GM18502 (cell line): ENCODE data around the gene TMEM54.

Experiments
- ATAC-seq: cut with Tn5 transposase; IDR thresholded peaks from one replicate; pipeline ENCODE4 v1.9.1; 2021; ENCODE audit warnings: mild to moderate bottlenecking; ENCODE audit not compliant: unreplicated experiment, poor library complexity

Gene TMEM54

DNA sequence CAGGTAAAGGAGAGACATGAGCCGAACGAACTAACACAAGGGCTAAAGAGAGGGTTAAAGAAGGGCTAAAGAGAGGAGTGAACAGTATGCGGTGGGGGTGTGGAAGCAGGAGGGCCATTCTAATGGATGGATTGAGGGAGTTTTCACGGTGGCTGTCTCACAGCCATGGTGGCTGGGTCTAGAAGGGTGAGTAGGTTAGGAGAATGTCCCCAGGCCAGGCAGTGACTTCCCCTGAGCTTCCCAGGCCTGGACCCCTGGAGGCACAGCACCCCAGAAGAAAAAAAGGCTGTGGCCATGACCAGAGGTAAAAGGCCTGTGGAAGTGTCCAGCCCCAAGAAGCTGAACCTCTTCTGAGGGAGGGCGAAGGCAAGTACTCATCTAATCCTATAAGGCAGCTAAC lies 34.0 kb downstream of the TMEM54 start:
- no peak for ATAC-seq

DNA sequence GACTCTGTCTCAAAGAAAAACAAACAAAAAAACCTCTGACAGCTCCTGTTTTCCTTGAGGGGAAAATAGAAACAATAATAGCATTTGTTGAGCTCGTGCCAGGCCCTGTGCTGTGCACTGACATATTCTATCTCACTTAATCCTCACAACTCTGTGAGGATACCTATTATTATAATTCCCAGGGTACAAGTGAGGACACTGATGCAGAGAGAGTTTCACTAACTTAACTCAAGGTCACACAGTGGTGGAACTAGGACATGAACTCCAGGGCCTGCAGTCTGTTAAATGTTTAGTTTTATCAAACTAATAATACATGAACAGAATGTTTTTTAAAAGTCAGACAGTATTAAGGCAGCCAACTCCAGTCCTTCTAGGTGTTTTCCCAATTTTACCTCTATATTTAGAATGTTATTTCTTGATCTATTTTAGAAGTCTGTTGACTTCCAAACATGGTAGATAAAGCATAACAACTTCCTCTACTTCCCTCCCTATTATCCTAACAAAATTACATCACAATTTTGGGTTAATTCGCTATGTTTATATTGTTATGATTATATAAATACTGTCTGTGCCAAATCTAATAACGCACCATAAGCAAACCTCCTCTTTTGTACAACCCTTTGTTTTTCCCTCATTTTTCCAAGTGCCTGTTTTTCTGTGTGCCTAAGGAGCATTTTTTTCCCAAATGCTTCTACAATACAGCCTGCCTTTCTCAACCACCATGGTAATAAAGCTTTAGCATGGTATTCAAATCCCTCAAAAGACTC lies 35.4 kb downstream of the TMEM54 start:
- ATAC-seq = no peak

DNA sequence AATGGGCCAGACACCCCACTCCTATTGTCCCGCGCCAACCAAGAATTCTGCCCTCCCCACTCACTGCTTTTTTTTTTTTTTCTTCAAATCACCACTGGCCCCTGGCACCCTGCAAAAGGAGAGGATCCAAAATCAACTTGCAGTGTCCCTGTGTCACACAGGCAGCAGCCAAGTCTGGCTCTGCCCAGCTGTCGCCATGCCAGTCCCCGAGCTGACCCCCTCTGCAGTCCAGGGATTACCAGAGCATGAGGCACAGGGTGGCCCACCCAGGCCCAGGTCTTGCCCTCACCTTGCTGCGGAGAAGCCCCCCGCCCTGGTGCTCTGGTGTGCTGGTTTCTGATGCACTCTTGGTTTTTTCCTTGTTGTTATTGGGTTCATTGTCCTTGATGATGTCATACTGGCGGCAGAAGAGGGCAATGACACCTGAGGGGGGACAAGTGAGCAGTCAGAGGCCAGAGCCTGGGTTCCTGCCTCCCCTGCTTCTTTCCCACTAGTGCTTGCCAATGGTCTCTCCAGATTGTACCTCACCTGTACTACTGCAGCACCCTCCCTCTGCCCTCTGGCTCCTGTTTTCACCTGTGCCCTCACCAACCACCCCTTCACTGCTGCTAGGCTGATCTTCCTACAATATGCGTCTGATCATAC lies 36.7 kb downstream of the TMEM54 start:
- no peak for ATAC-seq

DNA sequence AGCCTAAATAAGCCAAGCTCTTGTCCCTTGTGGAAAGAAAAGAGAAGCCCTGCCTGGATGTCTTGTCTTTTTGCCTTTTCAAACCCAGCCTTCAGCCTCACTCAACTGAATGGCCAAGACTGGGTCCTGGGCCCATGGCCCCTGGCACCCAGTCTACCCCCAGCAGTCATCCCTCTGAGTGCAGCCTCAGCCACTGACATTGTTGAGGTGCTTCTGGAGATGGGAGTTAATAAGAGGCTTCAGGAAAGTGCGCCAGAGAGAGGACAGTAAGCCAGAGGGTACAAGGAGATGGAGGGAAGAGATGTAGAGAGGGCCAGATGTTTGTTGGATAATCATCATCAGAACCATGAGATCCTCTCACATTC lies 37.3 kb downstream of the TMEM54 start:
- no peak for ATAC-seq

DNA sequence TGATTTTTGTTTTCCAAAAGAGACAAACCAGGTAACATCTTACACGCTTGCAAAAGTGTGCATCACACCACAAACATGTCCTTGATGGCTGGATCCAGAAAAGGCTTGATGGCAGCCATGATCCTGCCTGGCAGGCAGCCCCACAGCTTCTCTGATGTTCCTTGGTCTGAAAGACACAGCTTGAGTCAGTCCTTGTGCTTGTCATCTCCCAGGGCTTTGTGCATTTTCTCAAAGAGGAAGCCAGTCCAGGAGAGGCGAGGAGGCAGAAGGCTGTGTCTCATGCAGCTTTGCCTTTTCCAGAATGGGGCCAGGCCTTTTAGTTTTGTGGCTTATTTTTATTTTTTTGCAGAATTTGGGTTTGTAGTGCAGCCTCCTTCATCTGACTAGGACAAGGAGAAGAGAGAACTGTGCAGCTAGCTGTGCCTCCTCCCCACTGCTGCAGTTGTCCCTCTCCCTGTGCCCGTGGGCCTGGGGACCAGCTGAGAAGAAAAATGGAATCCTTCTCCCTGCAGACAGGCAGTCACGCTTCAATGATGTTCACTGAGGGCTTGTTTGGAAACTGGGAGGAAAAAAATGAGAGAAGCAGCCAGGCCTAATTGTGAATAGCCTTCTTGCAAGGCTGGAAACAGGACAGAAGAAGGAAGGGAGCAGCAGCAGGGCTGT lies 37.8 kb downstream of the TMEM54 start:
- no peak for ATAC-seq

DNA sequence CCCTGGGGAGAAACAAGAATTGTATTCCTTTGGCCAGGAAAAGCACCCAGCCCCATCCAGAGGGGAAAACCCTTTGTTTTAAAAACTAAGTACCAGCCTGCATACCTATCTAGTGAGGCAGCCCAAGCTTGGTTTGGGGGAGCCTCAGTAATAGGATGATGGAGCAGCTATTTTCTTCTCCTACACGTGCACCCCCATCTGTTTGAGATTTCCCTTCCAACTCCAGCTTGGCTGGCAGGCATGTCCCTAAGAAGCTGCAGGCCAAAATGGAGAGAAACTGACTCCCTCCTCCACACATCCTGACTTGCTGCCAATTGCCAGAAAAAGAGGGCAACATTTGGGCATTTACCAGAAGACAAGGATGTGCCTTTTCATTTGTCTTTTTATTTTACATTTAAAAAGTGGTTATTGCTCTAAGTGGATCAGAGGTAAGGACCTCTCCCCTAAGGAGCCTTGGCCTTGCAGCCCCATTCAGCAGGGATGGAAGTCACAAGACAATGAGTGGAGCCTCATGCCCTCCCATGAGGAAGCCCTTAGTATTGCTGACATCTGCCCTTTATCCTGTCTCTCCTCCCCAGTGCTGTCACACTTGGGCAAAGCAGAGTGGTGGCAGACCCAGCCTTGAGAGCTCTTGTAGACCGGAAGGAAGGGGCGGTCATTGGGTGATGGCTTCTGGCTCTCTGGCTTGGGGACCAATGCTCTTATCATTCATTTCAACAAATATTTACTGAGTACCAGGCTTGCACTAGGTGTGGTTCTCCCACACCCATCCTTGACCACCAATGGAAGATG lies 39.1 kb downstream of the TMEM54 start:
- ATAC-seq = no peak

DNA sequence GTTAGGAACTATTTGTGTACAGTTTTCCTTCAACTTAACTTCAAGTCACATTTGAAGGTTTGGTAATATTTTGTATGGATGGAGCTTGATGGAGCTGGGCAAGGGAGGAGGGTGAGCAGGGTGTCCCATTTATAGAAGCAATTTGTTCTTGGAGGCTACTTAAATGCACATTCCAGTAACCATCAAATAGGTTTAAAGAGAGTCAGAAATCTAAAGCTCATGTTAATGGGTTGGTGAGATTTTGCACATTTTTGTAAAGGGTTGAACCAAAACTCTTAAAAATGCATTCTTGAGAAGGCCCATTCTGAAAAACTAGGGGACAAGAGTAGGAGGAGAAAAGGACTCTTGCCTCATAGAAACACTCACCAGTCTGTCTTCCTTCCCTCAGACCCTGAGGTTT lies 40.6 kb downstream of the TMEM54 start:
- ATAC-seq = no peak

DNA sequence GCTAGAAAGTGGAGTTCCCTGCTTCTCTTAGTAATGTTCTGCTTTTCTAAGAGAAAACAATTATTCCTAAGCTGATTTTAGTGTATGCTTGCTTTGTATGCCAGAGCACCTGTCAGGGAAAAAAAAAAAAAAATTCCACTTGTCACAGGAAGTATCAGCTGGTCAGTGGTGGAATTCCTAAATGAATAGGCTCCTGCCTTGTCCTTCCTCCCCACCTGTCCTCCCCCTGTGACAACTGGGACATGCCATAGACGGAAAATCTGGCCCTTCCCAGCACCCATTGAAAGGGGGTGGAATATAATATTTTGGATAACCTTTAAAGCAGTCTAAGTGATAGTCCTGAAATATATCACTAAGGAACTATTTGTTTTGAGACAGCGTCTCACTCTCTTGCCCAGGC lies 41.3 kb downstream of the TMEM54 start:
- ATAC-seq = no peak

DNA sequence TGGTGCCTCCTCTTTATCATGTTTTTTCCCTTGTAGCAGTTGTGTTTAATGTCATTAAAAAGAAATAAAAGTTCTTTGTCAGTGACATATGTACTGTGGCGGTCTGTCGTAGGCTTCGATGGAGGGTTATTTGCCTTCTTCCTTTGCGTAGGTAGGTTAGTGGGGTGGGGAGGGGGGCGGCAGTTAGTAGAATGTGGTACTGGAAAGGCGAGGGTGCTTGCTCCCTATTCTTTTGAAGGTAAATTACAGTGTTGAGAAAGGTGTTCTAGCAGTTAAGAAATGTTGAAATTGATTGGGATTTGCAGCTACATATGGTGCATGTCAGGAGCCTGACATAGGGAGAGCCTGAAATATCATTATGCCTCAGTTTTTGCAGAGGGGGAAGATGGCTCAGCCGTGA lies 42.4 kb downstream of the TMEM54 start:
- no peak for ATAC-seq

DNA sequence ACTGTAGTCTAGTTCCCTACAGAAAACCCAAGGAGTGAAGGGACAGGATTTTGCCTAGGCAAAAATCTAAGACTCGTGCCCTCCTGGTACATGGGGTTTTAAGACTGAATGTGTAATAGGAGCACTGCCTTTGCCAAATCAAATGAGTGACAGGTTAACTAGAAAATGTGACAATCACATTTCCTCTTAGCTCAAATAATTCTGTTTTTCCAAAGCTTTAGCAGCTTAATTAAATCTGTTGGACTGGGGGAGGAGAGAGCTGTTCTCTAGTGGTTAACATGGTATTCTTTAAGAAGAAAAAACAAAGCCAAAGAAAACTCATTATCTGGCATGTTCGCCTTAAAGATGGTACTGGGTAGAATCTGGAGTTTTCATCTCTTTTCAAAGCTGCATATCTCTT lies 43.1 kb downstream of the TMEM54 start:
- ATAC-seq = no peak

DNA sequence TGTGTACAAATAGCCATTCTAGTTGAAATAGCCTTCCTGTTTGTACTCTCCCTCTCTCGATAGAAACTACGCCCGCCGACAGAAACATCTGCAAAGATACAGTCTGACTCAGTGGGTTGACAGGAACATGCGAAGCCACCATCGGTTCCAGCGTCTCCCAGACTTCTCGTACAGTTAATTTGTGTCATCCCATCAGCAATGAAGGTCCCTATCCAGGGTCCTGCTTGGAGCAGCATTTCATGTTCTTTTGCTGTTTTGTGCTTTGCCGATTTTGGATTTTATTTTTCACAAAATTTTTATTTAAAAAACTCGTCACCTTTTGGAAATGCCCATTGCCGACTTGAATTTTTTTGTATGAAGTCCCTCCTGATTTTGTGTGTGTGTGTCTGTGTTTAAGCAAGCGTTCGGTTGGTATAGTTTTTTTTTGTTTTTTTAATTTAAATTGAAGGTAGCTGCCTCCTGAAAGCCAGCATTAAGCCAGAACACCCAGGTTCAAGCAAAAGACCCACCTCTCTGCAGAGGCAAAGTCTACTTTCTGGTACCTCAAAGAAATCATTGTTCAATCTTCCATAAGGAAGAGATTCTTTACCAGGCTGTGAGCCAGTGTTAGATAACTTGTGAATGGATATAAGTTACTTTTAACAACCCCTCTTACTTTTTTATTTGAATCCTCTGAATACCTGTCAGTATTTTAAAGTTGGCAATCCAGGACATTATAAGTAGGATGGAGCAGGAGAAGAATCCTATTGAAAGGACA lies 45.1 kb downstream of the TMEM54 start:
- no peak for ATAC-seq

DNA sequence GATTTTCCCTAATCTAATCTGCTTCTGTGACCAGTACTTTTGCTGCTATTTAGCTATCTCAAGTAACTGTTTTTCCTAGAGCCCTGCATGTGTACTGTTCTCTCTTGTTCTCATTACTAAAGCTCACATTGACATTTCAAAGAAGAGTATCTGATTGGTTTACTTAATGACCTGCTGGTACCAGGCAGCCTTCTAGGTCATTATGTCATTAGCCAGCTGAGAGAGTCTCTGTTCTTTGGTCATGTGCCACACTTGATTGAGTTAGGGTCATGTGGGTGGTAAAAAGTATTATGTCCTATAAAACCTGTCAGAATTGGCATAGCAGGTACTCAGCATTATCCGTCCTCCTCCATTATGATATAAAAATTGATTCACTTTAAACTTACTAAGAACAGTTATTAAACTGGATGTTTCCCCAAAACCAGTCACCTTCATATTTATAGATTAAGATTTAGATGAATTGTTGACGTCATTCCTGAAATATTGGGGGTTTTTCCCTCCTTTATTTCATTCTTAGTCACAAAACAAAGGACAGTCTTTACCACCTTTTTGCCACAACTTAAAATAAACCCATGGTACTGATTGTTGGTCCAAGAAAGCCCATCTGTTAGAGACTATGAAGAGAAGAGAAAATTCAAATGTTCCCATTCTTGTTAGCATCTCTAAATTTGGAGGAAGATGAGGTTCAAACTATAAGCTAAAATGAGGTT lies 52.7 kb downstream of the TMEM54 start:
- ATAC-seq = no peak
